AG09319 (cell line): Measurements from ENCODE around the gene SNAI3.

ENCODE experiments used
- DNase-seq: peaks from one replicate; pipeline ENCODE4 v3.0.0-alpha.2; 2010; ENCODE audit warnings: low read depth; ENCODE audit errors: extremely low read depth
- TF ChIP-seq, protein P1 (sequence below): IDR thresholded peaks from 2 replicates; pipeline ENCODE4 v1.5.1; 2011; ENCODE audit warnings: low read depth, mild to moderate bottlenecking, inconsistent platforms, low read length, moderate library complexity

Gene SNAI3

DNA sequence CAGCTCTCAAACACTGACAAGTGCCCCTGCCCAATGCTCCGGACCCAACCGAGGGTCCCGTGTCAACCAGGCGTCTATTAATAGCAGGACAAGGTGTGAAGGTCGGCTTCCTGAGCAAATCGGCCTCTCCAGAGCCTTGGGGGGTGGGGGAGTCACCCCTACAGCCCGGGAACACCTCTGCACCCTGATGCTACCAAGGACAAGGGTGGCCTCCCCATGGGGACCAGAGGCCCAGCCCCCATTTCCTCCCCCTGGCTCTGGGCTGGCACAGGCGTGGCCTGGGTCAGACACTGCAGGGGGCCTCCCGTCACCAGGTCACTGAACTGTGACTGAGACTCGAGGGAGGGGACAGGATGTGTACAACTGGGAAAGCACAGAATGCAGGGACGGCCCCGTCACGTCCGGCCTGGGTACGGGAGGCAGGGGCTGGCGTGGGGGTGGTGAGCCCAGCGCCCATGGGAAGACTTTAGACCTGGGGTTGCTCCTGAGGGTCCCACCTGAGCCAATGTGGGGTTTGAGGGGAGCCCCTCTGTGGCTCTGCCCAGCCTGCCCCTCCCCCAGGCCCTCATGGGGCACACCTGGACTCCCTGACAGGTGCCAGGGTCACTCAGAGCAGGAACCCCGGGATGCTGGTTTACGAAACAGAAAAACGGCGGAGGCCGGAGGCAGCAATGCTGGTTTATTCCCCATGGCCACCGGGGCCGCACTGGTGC is 34.9 kb downstream of the SNAI3 start:
- TF ChIP-seq, protein P1, sequence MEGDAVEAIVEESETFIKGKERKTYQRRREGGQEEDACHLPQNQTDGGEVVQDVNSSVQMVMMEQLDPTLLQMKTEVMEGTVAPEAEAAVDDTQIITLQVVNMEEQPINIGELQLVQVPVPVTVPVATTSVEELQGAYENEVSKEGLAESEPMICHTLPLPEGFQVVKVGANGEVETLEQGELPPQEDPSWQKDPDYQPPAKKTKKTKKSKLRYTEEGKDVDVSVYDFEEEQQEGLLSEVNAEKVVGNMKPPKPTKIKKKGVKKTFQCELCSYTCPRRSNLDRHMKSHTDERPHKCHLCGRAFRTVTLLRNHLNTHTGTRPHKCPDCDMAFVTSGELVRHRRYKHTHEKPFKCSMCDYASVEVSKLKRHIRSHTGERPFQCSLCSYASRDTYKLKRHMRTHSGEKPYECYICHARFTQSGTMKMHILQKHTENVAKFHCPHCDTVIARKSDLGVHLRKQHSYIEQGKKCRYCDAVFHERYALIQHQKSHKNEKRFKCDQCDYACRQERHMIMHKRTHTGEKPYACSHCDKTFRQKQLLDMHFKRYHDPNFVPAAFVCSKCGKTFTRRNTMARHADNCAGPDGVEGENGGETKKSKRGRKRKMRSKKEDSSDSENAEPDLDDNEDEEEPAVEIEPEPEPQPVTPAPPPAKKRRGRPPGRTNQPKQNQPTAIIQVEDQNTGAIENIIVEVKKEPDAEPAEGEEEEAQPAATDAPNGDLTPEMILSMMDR: no peak
- no peak for DNase-seq

DNA sequence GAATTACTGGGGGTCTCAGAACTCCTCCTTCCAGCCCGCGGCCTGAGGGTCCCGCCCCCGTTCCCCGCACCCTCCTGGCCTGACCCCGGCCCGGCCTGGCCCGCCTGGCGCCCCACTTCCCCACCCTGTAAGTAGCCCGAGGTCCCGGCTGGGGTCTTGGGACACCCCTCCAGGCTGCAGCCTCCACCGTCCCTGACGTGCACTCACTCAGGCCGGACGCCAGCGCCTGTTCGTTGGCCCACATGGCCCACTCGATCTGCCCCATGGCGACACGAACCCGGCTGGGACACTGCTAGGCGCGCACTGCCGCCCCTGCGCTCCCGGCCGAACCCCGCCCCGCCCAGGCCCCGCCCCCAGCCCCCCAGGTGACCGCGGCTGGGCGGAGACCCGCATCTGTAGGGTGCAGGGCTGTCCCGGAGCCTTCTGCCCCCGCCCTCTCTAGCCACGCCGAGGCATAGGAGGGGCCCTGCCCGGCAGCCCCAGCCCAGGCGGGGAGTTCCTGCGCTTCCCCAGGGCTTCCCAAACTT is 35.5 kb downstream of the SNAI3 start, which contains the start of gene CYBA:
Gene CYBA (minus strand): TSS at position 305 of the 527 bp plus-strand sequence. CDS start 40 bp downstream, at position 265.
- TF ChIP-seq, protein P1: no peak
- no peak for DNase-seq

DNA sequence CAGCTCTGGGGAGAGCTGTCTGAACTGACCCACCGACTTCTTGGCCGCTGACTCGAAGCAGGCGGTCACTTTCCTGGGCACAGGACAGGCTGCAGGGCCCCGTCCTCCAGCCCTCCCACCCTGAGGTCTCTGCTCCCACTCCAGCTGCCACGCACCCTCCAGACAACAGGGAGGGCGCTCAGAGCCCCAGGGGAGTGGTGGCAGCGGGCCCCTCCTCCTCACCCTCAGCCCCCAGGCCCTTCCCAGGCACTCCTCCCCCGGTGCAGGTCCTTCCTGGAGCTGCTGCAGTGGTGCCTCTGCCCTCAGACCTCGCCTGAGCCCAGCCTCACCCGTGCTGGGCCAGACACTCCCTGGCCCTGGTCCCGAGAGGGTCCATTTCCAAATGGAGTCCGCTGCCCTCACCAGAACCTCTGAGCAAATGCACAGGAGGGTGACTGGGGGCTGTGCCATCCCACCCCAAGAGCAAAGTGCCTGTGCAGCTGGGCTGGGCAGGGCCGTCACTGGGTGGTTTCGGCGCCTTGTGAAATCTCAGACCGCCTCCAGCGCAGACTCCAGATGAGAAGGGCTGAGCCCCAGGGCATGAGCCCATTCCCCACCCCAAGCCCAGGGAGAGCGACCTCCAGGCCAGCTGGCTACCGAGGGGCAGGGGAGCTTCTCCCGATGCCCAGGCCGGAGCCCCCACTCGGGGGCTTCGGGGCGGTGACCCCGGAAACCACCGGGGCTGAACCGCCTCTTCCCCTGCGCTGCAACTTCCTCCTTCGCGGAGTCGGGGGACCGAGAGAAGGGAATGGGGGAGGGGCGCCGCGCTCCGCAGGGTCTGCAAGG is 36.2 kb downstream of the SNAI3 start:
- TF ChIP-seq, protein P1: no peak
- DNase-seq: no peak

DNA sequence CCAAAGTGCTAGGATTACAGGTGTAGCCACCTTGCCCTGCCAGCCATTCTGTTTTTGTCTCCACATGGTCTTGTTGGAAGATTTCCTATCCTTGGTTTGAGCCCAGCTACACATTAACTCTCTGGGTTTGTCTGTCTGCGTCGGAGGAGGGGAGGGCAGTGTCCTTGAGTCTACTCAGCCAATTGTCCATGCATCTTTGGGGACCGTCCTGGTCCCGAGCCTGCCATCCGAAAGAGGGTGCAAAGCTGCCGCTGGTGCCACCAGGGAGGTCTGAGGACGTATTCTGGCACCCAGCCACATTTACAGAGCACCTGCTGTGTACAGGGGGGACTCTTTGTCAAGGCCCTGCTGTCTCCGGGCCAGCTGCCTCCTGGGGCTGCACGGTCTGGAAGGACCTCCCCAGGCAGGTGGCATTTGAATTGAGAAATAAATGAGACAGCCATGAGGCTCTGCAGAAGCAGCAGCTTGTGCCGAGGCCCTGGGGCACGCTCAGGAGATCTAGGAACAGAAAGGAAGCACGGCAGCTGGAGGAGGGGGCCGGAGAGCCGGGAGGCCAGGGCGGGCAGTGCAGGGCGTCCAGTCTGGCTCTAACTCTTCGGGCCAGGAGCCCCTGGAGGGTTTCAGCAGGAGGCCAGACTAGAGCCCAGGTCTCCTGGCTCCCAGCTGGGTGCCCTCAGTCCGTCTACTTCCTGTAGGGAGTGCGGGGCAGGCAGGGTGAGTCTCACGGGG is 36.9 kb downstream of the SNAI3 start:
- TF ChIP-seq, protein P1: no peak
- DNase-seq: no peak

DNA sequence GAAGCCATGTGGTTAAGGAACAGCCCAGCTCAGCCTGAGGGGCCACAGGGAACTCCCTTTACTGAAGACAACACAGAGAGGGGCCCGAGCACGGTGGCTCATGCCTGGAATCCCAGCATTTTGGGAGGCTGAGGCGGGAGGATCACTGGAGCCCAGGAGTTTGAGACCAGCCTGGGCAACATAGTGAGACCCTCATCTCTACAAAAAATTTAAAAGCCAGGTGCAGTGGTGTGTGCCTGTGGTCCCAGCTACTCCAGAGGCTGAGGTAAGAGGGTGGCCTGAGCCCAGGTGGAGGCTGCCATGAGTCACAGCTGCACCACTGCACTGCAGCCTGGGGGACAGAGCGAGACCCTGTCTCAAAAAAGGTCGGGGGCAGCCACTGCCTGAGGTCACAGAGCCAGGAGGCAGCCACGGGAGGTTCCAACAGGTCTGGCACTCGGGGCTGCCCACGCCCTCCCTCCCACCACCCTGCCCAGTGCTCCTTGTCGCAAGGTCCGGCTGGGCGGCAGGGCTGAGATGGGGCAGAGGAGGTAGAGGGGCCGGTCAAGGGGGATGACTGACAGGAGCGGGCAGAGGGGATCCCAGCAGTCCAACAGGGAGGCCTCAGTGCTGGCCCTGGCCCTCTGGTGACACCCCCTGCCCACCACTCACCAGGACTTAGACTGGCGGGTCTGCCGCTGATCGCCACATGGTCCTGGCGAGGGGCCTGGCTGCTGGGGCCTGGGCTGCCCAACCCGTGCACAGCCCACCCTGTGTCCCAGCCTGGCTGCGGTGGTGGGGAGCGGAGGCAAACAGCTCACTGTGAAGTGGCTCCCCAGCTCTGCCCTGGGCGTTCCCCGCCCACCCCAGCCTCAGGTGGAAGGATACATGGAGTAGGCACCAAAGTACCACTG is 38.9 kb downstream of the SNAI3 start:
- TF ChIP-seq, protein P1: no peak
- DNase-seq: no peak

DNA sequence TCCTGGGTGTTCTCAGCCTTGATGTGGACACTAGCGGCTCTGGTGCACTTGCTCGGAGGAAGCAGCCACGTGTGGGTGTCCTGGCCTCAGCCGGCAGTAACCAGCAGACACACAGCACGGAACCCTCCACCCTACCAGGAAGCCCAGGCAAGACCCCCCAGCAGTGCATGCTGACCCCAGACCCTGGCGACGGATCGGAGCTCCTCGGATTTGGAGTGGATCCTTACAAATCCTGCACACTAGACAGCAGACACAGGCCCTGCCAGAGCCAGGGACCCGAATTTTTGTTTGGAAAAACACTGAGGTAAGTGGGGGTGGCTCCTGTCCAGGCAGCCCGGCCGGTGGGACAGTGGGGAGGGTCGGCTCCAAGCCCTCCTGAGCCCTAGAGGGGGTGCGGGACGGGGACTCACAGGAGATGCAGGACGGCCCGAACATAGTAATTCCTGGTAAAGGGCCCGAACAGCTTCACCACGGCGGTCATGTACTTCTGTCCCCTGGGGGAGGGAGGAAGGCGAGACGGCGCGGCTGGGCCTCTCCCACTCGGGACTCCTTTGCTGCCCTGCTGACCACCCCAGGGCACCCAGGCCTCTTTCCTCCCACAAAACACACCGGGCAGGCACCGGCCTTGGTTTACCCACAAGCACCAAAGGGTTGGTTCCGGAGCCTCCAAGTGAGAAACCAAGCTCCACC is 39.8 kb downstream of the SNAI3 start:
- no peak for DNase-seq
- TF ChIP-seq, protein P1: no peak
